ENCODE measurements around the gene FAM174B. TPM values are rescaled to one million over a fixed set of nuclear protein-coding genes. Genes with fewer than 3 reads are reported as not detected.

FAM174B gene
- total RNA-seq, 3 donors from 2014 or later (not counting 1 experiment from before 2014, with no cell fraction given), result 0.68 to 2.6 (median 0.88) TPM

DNA sequence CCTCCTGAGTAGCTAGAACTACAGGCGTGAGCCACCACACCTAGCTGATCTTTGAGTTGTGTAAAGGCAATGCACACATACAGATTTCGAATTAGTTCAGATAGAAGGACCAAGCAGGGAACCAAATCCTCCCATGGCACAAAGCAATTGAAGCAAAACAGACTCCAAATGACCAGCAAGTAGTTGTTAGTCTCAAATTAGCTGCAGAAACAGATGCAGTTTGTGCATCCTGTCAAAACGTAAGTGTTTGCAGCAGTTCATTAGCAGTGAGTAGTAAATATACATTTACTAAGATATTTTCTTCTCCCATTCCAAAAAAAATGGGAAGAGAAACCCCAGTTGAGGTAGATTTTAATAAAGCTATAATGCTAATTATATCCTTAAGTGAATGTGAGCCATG is 15.8 kb upstream of the FAM174B start:
- ATAC-seq, result no peak
- Histone ChIP-seq H3K9me3 (ENCODE audit: control insufficient read depth, insufficient read depth, low read length) (no peaks in the 10 kb centered on the region), H3K27ac (ENCODE audit: low read length) (no peak overlapping the region), H3K27me3 (ENCODE audit: control insufficient read depth, insufficient read depth, low read length) (no peaks in the 10 kb centered on the region), H3K36me3 (ENCODE audit: control insufficient read depth, insufficient read depth, low read length) (no peaks in the 10 kb centered on the region), H3K4me1 (ENCODE audit: control insufficient read depth, insufficient read depth, low read length) (no peaks in the 10 kb centered on the region), H3K4me3 (ENCODE audit: low read length) (no peak overlapping the region)
- intact Hi-C loops (cut with micrococcal nuclease), result no loop called here
- Mint-ChIP-seq H3K27ac (no peak overlapping the region), H3K4me3 (no peak overlapping the region), H3K4me1 (no peaks in the 10 kb centered on the region), H3K27me3 (ENCODE audit: low read depth in 2 of 2) (peaks cover 10 to 17% of the 10 kb centered on the region in 2 donors), H3K9me3 (no peaks in the 10 kb centered on the region), H3K36me3 (no peaks in the 10 kb centered on the region)
- no peak for TF ChIP-seq CTCF (IDR thresholded peaks at IDR 0.05)
- no peak for DNase-seq
- 80% methylated on average over 2 of the region's 3 CpGs for WGBS (ENCODE audit: insufficient coverage)

GRCh38 chr15:92670621-92671020 is 15.0 kb upstream of the FAM174B start:
- Mint-ChIP-seq H3K4me3 (no peak overlapping the region), H3K9me3 (no peaks in the 10 kb centered on the region), H3K27me3 (ENCODE audit: low read depth in 2 of 2) (peaks cover 10 to 18% of the 10 kb centered on the region in 2 donors), H3K36me3 (no peaks in the 10 kb centered on the region), H3K4me1 (no peaks in the 10 kb centered on the region), H3K27ac (no peak overlapping the region)
- ATAC-seq (no peak), DNase-seq (no peak)
- no peaks in the 10 kb centered on the region for H3K9me3 ChIP-seq (ENCODE audit: control insufficient read depth, insufficient read depth, low read length)
- no peak for TF ChIP-seq CTCF (IDR thresholded peaks at IDR 0.05)
- no peak overlapping the region for H3K27ac ChIP-seq (ENCODE audit: low read length)
- H3K4me3 ChIP-seq (ENCODE audit: low read length), result no peak overlapping the region
- no peaks in the 10 kb centered on the region for H3K4me1 ChIP-seq (ENCODE audit: control insufficient read depth, insufficient read depth, low read length)
- 86% methylated on average over 2 of the region's 2 CpGs for WGBS (ENCODE audit: insufficient coverage)
- H3K27me3 ChIP-seq (ENCODE audit: control insufficient read depth, insufficient read depth, low read length), result no peaks in the 10 kb centered on the region
- H3K36me3 ChIP-seq (ENCODE audit: control insufficient read depth, insufficient read depth, low read length), result no peaks in the 10 kb centered on the region
- intact Hi-C loops (cut with micrococcal nuclease), result no loop called here

- intact Hi-C loops (cut with micrococcal nuclease), result no loop called here
- Histone ChIP-seq H3K27ac (ENCODE audit: low read length) (no peak overlapping the region), H3K4me3 (ENCODE audit: low read length) (no peak overlapping the region), H3K27me3 (ENCODE audit: control insufficient read depth, insufficient read depth, low read length) (no peaks in the 10 kb centered on the region), H3K4me1 (ENCODE audit: control insufficient read depth, insufficient read depth, low read length) (no peaks in the 10 kb centered on the region), H3K9me3 (ENCODE audit: control insufficient read depth, insufficient read depth, low read length) (no peaks in the 10 kb centered on the region), H3K36me3 (ENCODE audit: control insufficient read depth, insufficient read depth, low read length) (no peaks in the 10 kb centered on the region)
- Mint-ChIP-seq H3K27ac (no peak overlapping the region), H3K4me1 (no peaks in the 10 kb centered on the region), H3K36me3 (no peaks in the 10 kb centered on the region), H3K27me3 (ENCODE audit: low read depth in 2 of 2) (peaks cover 10 to 25% of the 10 kb centered on the region in 2 donors), H3K4me3 (no peak overlapping the region), H3K9me3 (no peaks in the 10 kb centered on the region)
- TF ChIP-seq CTCF (IDR thresholded peaks at IDR 0.05), result no peak
- WGBS (ENCODE audit: insufficient coverage), result 78% methylated on average over 2 of the region's 2 CpGs
- DNase-seq (no peak), ATAC-seq (no peak)
Observed at GRCh38 chr15:92669432-92669831, 13.9 kb upstream of the FAM174B start.

DNA sequence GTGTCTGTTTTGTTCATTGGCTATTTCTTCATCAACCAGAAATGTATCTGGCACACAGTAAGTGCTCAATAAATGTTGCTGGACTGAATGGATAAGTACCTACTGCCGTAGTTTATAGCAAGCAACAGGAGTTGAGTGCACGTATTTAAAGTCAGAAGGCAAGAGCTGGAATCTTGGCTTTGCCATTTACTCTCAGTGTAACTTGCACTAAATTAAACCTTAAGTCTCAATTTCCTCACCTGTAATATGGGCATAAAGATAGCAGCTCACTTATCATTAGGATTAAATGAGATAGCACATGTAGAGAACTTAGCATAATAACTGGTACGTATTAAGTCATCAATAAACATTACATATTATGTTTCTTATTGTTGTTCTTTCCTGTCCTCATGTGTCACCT is 13.0 kb upstream of the FAM174B start:
- no peak overlapping the region for H3K4me3 ChIP-seq (ENCODE audit: low read length)
- intact Hi-C loops (cut with micrococcal nuclease), result no loop called here
- H3K36me3 ChIP-seq (ENCODE audit: control insufficient read depth, insufficient read depth, low read length), result no peaks in the 10 kb centered on the region
- Mint-ChIP-seq H3K27me3 (ENCODE audit: low read depth in 2 of 2) (peaks cover 10 to 26% of the 10 kb centered on the region in 2 donors), H3K9me3 (no peaks in the 10 kb centered on the region), H3K4me3 (no peak overlapping the region), H3K27ac (no peak overlapping the region), H3K36me3 (no peaks in the 10 kb centered on the region), H3K4me1 (no peaks in the 10 kb centered on the region)
- H3K27ac ChIP-seq (ENCODE audit: low read length), result no peak overlapping the region
- WGBS (ENCODE audit: insufficient coverage), result 89% methylated on average over 2 of the region's 3 CpGs
- no peaks in the 10 kb centered on the region for H3K9me3 ChIP-seq (ENCODE audit: control insufficient read depth, insufficient read depth, low read length)
- no peaks in the 10 kb centered on the region for H3K27me3 ChIP-seq (ENCODE audit: control insufficient read depth, insufficient read depth, low read length)
- no peak for TF ChIP-seq CTCF (IDR thresholded peaks at IDR 0.05)
- no peaks in the 10 kb centered on the region for H3K4me1 ChIP-seq (ENCODE audit: control insufficient read depth, insufficient read depth, low read length)
- no peak for ATAC-seq
- DNase-seq, result no peak

Data from natural killer cell (primary cell).